ENCODE results near the gene SPG11. TPM values are rescaled to one million over a fixed set of nuclear protein-coding genes. Genes with fewer than 3 reads are reported as not detected.

Gene SPG11
- total RNA-seq, 1 experiment from 2014 or later: 38.3 TPM

DNA sequence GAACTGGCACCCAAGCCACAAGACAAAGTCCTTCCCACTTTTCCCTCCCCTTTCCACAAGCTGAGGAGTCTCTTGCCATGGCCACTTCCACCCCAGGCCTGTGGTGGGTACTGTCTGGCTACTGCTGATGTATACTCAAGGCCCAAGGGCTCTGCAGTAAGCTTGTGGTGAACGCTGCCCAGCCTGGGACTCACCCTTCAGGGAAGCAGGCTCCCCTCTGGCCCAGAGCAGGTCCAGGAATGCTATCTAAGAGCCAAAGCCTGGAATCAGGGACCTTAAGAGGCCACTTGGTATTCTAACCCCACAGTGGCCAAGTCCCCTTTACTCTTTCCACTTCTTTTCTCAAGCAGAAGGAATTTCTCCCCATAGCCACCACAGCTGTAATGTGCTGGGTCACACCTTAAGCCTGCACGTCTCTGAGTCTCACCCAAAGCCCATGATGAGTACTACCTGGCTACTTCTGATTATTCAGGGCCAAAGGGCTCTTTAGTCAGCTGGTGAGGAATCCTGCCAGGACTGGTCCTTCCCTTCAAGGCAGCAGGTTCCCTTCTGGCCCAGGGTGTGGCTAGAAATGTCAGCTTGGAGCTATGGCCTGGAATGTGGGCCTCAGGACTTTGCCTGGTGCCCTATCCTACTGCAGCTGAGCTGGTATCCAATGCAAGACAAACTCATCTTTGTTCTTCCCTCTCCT, 43.6 kb upstream of the SPG11 start:
- Histone ChIP-seq H3K9ac (ENCODE audit: extremely low read depth, insufficient read length, low read length) (no peak overlapping the region), H4K20me1 (ENCODE audit: control insufficient read depth, insufficient read depth, insufficient read length) (no peaks in the 10 kb centered on the region), H2BK15ac (ENCODE audit: low read depth, low read length) (no peak overlapping the region), H2BK120ac (ENCODE audit: low read depth, low read length, poor library complexity, severe bottlenecking) (no peak overlapping the region), H3K27me3 (ENCODE audit: insufficient read depth, low read length) (no peaks in the 10 kb centered on the region; the same call in 1 of the 2 replicates), H4K8ac (replicated peaks; ENCODE audit: insufficient read length, low read depth, low read length) (no peak overlapping the region), H3K4me1 (ENCODE audit: insufficient read depth, low read length) (no peaks in the 10 kb centered on the region), H3K4me2 (ENCODE audit: insufficient read depth, insufficient read length, low read length) (no peak overlapping the region), H3K14ac (ENCODE audit: insufficient read depth, low read length) (no peak overlapping the region), H3K23me2 (ENCODE audit: insufficient read length, low read depth, low read length, poor library complexity, severe bottlenecking) (peaks cover 13% of the 10 kb centered on the region), H3K27ac (ENCODE audit: insufficient read length, low read depth, low read length) (no peak overlapping the region), H4K91ac (ENCODE audit: insufficient read length, low read depth, low read length) (no peak overlapping the region), H2BK20ac (ENCODE audit: low read depth, low read length, poor library complexity, severe bottlenecking) (no peak overlapping the region), H3K9me3 (ENCODE audit: control insufficient read depth, low read depth, low read length) (no peaks in the 10 kb centered on the region), H3K4ac (ENCODE audit: low read depth, low read length) (no peak overlapping the region), H2AK5ac (ENCODE audit: insufficient read length, low read length) (no peak overlapping the region), H2AFZ (ENCODE audit: low read length) (no peak overlapping the region), H3K56ac (ENCODE audit: insufficient read length, low read depth, low read length) (no peak overlapping the region), H3K79me2 (ENCODE audit: insufficient read depth, low read length) (no peaks in the 10 kb centered on the region), H4K5ac (ENCODE audit: insufficient read length, low read depth, low read length) (no peak overlapping the region), H2BK5ac (ENCODE audit: insufficient read length, low read length) (no peak overlapping the region), H3T11ph (ENCODE audit: low read length) (no peak overlapping the region), H3K23ac (ENCODE audit: insufficient read length, low read depth, low read length) (no peak overlapping the region), H3K79me1 (ENCODE audit: insufficient read depth, low read depth, low read length, poor library complexity, severe bottlenecking) (no peaks in the 10 kb centered on the region), H2BK12ac (ENCODE audit: insufficient read length, low read depth, low read length) (no peak overlapping the region), H3K18ac (ENCODE audit: insufficient read length, low read depth, low read length) (no peak overlapping the region)
- Mint-ChIP-seq H3K27ac (no peak overlapping the region), H3K4me1 (peaks cover under 1 to 2% of the 10 kb centered on the region in 2 experiments; a peak in 2 of 4 replicates), H3K27me3 (ENCODE audit: low read depth) (peaks cover 6% of the 10 kb centered on the region), H3K36me3 (ENCODE audit: insufficient read depth in 1 of 3, low read depth in 3 of 3) (no peaks in the 10 kb centered on the region; a peak in 1 of 7 replicates), H3K4me3 (no peak overlapping the region), H3K9me3 (peaks cover 13 to 14% of the 10 kb centered on the region in 2 experiments)
- WGBS (ENCODE audit: extremely low coverage, insufficient read length, low lambda C conversion rate): no CpG with 5 or more reads among the region's 2 CpGs
- TF ChIP-seq, protein P1, sequence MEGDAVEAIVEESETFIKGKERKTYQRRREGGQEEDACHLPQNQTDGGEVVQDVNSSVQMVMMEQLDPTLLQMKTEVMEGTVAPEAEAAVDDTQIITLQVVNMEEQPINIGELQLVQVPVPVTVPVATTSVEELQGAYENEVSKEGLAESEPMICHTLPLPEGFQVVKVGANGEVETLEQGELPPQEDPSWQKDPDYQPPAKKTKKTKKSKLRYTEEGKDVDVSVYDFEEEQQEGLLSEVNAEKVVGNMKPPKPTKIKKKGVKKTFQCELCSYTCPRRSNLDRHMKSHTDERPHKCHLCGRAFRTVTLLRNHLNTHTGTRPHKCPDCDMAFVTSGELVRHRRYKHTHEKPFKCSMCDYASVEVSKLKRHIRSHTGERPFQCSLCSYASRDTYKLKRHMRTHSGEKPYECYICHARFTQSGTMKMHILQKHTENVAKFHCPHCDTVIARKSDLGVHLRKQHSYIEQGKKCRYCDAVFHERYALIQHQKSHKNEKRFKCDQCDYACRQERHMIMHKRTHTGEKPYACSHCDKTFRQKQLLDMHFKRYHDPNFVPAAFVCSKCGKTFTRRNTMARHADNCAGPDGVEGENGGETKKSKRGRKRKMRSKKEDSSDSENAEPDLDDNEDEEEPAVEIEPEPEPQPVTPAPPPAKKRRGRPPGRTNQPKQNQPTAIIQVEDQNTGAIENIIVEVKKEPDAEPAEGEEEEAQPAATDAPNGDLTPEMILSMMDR (conservative IDR thresholded peaks at IDR 0.05): no peak
- no peak for DNase-seq
